Head of caudate nucleus (tissue), 42 donors: ENCODE results near the gene VAMP7.
"Not testable (repeated sequence)": the region's sequence is repeated elsewhere in the genome, so short reads cannot be mapped to it uniquely, and the experiment has no call there.

ENCODE experiments used
- DNase-seq, 42 donors: peaks; one replicate each; pipeline versions ENCODE4 v3.0.0 to v3.0.0-alpha.2; 2020 to 2021; ENCODE audit warnings: mixed read lengths in 7 of 42
- intact Hi-C: fragments of 100-400 bp; cut with DNase I; formaldehyde crosslinking; loops from one replicate; pipeline ENCODE4 v1.15.0; 2022

Gene VAMP7

GRCh38 chrX:155896512-155896911, 15.4 kb downstream of the VAMP7 start:
- intact Hi-C loops = no loop called here
- DNase-seq = no peak

GRCh38 chrX:155899366-155899765, 18.2 kb downstream of the VAMP7 start:
- no peak for DNase-seq
- intact Hi-C loops = no loop called here

GRCh38 chrX:155900765-155901164, 19.6 kb downstream of the VAMP7 start:
- intact Hi-C loops = no loop called here
- DNase-seq = no peak

GRCh38 chrX:155907661-155908060, 26.5 kb downstream of the VAMP7 start:
- DNase-seq, intact Hi-C loops: not testable (repeated sequence)

- DNase-seq = no peak
- intact Hi-C loops = no loop called here
Measured at GRCh38 chrX:155923200-155923599, 42.1 kb downstream of the VAMP7 start.

- intact Hi-C loops, DNase-seq: not testable (repeated sequence)
Measured at GRCh38 chrX:155930852-155931618, 49.9 kb downstream of the VAMP7 start.

GRCh38 chrX:155938132-155938531, 57.0 kb downstream of the VAMP7 start:
- no peak for DNase-seq

GRCh38 chrX:155949098-155949497, 68.0 kb downstream of the VAMP7 start:
- intact Hi-C loops = no loop called here

More at GRCh38 chrX:155938132-155938531, 57.0 kb downstream of the VAMP7 start:
- intact Hi-C loops = no loop called here

GRCh38 chrX:155951237-155951789, 70.2 kb downstream of the VAMP7 start:
- DNase-seq = no peak
- intact Hi-C loops = no loop called here

More at GRCh38 chrX:155949098-155949497, 68.0 kb downstream of the VAMP7 start:
- no peak for DNase-seq

GRCh38 chrX:155953055-155953454, 71.9 kb downstream of the VAMP7 start:
- no peak for DNase-seq
- intact Hi-C loops = no loop called here

- intact Hi-C loops = no loop called here
- no peak for DNase-seq
Measured at GRCh38 chrX:155954793-155955192, 73.6 kb downstream of the VAMP7 start.

GRCh38 chrX:155956099-155956498, 75.0 kb downstream of the VAMP7 start:
- intact Hi-C loops = no loop called here
- no peak for DNase-seq

GRCh38 chrX:155956649-155957048, 75.5 kb downstream of the VAMP7 start:
- peak in 8 of 42 donors; percentile 2 to 47 (median 4) for DNase-seq
- intact Hi-C loops = no loop called here

GRCh38 chrX:155957843-155958242, 76.7 kb downstream of the VAMP7 start:
- intact Hi-C loops = no loop called here
- no peak for DNase-seq

- DNase-seq = no peak
- intact Hi-C loops = no loop called here
Measured at GRCh38 chrX:155959018-155959587, 78.0 kb downstream of the VAMP7 start.

GRCh38 chrX:155962906-155963305, 81.8 kb downstream of the VAMP7 start:
- intact Hi-C loops = no loop called here
- DNase-seq = no peak

- peak in 9 of 42 donors; percentile 2 to 27 (median 9) for DNase-seq
- intact Hi-C loops = no loop called here
Measured at GRCh38 chrX:155966876-155967275, 85.7 kb downstream of the VAMP7 start.

GRCh38 chrX:155967653-155968325, 86.6 kb downstream of the VAMP7 start:
- intact Hi-C loops = no loop called here
- DNase-seq = no peak

- intact Hi-C loops = no loop called here
- no peak for DNase-seq
Measured at GRCh38 chrX:155968326-155968661, 87.1 kb downstream of the VAMP7 start.

GRCh38 chrX:155968791-155969190, 87.6 kb downstream of the VAMP7 start:
- intact Hi-C loops = no loop called here

More at GRCh38 chrX:155968791-155969190, 87.6 kb downstream of the VAMP7 start:
- no peak for DNase-seq
